Stimulated activated CD8-positive, alpha-beta memory T cell treated with anti-CD3 and anti-CD28 coated beads, Interleukin-2, amount 100 ng/mL, for 48 hours (primary cell): ENCODE measurements around the gene ADD1.

ENCODE experiments used
- DNase-seq, 2 donors: peaks; one replicate each; pipeline ENCODE4 v3.0.0-alpha.2; 2020; ENCODE audit warnings: low read depth in 2 of 2

Gene ADD1

DNA sequence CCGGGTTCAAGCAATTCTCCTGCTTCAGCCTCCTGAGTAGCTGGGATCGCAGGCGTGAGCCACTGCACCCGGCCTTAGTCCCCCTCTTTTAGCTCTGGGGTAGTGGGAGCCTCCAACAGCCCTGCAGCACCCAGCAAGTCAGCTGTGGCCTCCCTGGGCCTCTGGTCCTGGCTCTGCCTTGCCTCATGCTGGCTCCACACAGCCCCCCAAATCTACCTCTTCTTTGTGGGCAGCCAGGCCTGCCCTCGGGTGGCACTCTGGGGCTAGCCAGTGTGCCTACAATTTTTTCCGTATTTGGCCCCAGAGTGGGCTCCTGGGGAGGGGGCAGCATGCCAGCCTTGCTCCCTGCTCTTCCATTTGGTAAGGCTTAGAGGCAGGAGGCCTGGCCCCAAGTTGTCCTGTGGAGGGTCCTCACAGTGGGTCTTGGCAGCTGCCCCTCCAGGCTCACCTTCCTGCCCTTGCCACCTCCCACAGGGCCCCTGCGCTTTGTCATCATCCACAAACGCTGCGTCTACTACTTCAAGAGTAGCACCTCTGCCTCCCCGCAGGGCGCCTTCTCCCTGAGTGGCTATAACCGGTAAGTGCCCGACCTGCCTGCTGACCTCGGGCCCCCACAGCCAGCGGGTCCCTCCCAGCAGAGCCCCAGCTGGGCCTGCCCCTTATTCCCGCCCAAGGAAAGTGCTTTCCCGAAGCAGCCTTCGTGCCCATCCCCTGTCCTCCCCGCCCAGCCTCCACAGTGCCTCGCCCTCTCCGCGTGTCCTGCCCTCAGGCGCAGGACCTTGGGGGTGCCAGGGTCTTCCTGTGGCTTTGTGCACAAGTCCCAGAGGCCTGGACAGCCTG lies 21.0 kb upstream of the ADD1 start:
- no peak for DNase-seq

GRCh38 chr4:2823301-2823670 lies 20.4 kb upstream of the ADD1 start:
- no peak for DNase-seq

DNA sequence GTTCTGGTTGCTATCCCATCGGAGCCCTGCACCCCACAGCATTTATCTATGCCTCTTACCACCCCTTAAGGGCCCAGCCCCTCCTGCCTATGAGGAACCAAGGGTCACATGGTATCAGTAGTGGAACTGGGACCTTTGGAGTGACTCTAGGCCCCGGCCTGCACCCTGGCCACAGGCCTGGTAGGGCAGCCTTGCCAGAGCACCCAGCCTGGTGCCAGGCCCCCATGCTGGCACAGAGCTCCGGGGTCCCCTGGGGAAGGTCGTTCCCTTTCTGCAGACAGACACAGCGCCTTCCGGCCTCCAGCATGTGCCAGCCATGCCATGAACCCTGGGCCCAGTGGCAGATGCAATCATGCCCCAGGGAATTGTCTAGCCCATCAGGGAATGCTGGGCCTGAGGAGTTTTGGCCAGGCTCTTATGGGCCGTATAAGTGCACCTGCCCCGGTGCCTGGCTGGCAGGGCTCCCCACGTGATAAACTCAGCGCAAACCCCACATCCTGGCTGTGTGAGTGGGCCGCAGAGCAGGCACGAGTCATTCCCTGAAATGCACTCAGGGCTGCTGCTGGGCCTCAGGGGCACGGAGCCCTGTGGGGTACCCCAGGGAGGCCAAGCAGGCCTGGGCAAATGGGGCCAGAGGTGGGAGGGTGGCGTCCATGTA lies 19.8 kb upstream of the ADD1 start:
- DNase-seq: no peak

DNA sequence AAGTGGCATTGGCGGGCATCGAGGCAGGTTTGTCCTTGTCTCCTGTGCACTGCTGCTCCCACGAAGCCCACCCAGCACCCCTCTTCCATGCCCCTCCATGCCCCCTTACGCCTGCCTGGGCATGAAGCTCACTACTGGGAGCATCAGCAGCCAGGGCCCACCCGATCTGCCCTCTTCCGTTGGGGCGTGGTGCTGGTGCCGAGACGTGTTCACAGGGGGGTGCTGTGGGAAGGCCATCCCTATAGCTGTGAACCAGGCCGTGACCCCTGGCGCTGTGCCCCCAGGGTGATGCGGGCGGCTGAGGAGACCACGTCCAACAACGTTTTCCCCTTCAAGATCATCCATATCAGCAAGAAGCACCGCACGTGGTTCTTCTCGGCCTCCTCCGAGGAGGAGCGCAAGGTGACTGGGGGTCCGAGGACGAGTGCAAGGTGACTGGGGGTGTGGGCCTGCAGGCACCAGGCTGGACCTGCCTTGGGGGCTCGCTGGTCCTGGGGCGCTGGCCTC lies 19.3 kb upstream of the ADD1 start:
- DNase-seq: no peak

GRCh38 chr4:2824836-2825381 lies 18.7 kb upstream of the ADD1 start:
- no peak for DNase-seq

GRCh38 chr4:2825740-2826139 lies 17.9 kb upstream of the ADD1 start:
- no peak for DNase-seq

DNA sequence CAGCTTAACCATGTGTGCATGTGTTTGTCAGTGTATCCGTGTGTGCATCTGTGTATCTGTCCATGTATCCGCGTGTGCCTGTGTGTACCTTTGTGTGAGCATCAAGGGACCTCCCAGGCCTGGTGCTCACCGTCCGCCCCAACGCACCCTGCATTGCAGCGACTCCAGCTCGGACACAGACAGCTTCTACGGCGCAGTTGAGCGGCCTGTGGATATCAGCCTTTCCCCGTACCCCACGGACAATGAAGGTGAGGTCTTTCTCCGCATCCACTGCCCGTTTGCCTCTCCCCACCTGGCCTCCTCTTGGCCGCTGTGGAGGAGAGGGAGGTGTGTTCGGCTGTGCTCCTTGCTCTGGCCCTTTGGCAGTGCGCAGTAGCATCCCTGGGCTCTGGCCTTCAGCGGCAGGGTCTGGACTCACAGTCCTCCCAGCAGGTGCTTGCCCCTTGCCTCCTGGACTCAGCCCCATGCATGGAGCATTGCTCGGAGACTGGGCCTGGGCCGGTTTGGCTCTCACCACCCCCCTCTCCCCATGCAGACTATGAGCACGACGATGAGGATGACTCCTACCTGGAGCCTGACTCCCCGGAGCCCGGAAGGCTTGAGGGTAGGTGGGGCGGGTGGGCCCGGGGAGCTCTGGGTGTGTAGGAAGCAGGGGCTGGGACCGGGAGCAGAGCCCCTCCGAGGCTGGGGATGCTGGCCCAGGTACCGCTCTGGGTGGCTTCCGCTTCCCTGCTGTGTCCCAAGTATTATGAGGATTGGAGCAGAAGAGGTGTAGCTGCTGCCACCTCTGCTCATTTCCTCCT lies 16.4 kb upstream of the ADD1 start:
- DNase-seq: no peak

GRCh38 chr4:2827874-2828751 lies 15.5 kb upstream of the ADD1 start:
- DNase-seq: no peak

GRCh38 chr4:2828758-2829181 lies 14.9 kb upstream of the ADD1 start:
- no peak for DNase-seq

DNA sequence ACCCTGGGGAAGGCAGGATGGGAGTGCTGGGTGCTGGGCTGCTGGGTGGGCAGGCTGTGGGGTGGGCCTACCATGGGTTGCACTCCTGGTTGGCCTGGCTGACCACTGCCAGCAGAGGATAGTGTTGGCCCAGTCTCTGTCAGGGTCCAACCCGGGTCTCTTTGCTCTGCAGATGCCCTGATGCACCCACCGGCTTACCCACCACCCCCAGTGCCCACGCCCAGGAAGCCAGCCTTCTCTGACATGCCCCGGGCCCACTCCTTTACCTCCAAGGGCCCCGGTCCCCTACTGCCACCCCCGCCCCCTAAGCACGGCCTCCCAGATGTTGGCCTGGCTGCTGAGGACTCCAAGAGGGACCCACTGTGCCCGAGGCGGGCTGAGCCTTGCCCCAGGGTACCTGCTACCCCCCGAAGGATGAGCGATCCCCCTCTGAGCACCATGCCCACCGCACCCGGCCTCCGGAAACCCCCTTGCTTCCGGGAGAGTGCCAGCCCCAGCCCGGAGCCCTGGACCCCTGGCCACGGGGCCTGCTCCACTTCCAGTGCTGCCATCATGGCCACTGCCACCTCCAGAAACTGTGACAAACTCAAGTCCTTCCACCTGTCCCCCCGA lies 14.2 kb upstream of the ADD1 start:
- DNase-seq: no peak

DNA sequence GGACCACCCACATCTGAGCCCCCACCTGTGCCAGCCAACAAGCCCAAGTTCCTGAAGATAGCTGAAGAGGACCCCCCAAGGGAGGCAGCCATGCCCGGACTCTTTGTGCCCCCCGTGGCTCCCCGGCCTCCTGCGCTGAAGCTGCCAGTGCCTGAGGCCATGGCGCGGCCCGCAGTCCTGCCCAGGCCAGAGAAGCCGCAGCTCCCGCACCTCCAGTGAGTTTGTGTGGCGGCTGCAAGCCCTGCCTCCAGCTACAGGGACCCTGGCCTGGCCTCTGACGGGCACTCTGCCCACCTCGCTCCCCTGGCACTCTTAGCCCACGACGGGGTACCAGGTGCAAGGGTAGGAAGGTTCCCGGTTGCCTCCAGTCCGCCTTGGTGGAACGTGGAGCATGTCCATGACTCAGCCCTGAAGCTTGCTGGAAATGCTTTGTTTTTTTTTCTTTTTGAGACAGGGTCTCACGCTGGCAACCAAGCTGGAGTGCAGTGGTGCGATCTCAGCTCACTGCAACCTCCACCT lies 13.7 kb upstream of the ADD1 start:
- no peak for DNase-seq

DNA sequence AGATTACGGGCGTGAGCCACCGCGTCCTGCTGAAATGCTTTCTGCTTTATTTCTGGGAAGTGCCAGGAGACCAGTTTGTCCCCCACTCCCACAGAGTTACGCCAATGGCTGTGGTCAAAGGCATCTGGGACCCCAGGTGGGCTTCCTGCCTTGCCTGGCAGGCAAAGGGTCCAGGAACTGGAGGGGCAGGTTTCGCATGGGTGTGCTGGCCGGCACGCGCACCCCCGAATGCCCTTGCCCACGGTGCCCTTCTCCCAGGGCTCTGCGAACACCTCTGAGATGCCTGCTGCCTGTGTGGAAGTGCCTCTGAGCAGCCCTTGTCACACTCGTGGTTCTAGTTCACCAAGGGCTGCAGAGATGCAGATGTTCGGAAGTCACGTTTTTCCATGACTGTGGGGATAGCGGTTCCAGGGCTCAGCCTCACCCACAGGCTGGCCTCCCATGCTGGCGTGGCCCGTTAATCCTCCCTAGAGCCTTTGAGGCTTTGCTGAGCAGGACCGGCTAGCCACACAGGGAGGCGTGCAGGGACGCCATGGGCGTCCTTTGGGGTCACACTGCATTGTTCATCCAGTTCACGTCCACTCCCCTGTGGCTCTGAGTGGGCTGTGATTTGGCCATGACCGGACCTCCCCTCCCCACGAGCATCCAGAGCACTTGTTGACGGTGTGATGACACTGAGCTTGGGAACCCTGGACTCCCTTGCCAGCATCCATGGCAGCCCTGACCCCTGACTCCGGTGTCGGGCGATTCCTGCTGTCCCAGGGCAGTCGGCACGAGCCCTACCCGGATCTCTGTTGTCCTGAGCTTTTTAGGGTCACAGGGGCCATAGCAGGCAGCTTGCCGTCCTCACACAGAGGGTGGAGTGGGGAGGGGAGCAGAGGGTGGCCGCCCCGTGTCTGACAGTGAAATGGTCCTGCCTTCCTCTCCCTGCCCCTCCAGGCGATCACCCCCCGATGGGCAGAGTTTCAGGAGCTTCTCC lies 12.7 kb upstream of the ADD1 start:
- DNase-seq: no peak

GRCh38 chr4:2831611-2832308 lies 11.9 kb upstream of the ADD1 start:
- DNase-seq: no peak

GRCh38 chr4:2832309-2832980 lies 11.2 kb upstream of the ADD1 start:
- no peak for DNase-seq

GRCh38 chr4:2832981-2833670 lies 10.5 kb upstream of the ADD1 start:
- DNase-seq: no peak

DNA sequence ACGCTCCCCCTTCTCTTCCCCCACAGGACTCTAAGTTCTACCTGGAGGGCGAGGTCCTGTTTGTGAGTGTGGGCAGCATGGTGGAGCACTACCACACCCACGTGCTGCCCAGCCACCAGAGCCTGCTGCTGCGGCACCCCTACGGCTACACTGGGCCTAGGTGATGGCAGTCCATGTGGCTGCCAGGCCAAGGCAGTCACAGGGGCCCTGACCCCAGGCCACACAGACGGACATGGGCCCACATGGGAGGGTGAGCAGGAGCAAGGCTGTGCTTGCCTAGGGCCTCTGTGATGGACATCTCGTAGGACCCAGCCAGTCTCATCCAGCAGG lies 10.0 kb upstream of the ADD1 start:
- DNase-seq: no peak
